HG02798 (cell line): ENCODE data around the gene DIABLO.

Source experiments
- ATAC-seq: cut with Tn5 transposase; IDR thresholded peaks from one replicate; pipeline ENCODE4 v1.9.1; 2021; ENCODE audit warnings: mild to moderate bottlenecking; ENCODE audit not compliant: unreplicated experiment, poor library complexity

Gene DIABLO

GRCh38 chr12:122159882-122160281 lies 66.0 kb downstream of the DIABLO start:
- ATAC-seq: no peak

- no peak for ATAC-seq
Measured at GRCh38 chr12:122158700-122159285, 67.1 kb downstream of the DIABLO start.
